ENCODE data around the gene RTL5.

RTL5 gene

DNA sequence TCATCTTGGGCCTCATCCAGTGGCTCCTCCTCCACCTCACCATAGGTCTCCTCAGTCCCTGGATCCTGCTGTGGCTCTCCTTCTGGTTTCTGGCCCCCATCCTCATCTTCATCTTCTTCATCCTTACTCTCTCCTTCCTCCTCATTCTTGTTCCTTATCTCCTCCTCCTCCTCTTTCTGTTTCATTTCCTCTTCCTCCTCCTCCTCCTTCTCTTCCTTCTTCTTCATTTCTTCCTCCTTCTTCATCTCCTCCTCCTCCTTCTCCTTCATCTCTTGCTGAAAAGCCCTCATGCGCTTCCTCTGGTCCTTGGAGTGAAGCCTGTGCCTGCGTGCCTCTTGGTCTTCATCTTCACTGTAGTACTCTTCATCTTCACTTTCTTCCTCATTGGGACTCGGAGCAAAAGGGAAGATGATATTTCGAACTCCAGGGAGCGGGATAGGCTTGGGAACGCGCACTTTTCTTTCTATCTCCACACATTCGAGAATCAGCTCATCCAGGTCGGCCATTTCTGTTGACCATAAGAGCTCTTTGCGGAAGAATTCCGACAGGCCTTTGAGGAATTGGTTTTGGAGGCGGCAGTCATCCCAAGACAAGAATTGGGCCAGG, 1.5 kb downstream of the RTL5 start:
- Histone ChIP-seq H3K27ac (no peak overlapping the region), H3K4me3 (no peak overlapping the region), H3K9ac (no peak overlapping the region), H3K36me3 (no peaks in the 10 kb centered on the region), H3K9me3 (no peaks in the 10 kb centered on the region), H3K27me3 (peaks cover 75% of the 10 kb centered on the region), H3K4me2 (no peak overlapping the region), H4K20me1 (peaks cover 6% of the 10 kb centered on the region; the same call in 1 of the 2 replicates), H3K4me1 (peaks cover 10% of the 10 kb centered on the region)
- TF ChIP-seq Cebpa-rat (IDR thresholded peaks at IDR 0.05): no peak

DNA sequence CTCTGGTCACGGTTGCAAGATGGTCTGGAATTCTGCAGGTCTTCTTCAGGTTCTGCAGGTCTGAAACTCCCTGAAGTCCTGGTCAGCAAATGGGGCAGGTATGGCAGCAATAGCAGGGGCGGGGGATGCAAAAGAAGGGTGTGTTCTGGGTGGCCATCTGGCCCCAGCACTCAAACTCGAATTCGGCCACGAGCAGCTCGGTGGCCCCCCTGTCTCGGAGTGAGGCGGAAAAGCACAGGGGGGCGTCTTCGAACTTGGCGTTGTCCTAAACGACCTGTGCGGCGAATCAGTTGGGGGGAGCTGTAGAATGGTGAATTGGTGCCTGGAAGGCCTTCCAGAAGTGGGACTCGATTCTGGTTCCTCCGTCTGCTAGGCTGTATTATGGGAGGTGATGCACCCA, 2.1 kb downstream of the RTL5 start:
- Histone ChIP-seq H3K27me3 (peaks cover 77% of the 10 kb centered on the region), H3K27ac (no peak overlapping the region), H3K4me3 (no peak overlapping the region), H3K9me3 (no peaks in the 10 kb centered on the region), H3K4me1 (peaks cover 16% of the 10 kb centered on the region), H4K20me1 (peaks cover 6% of the 10 kb centered on the region; the same call in 1 of the 2 replicates), H3K36me3 (no peaks in the 10 kb centered on the region), H3K9ac (no peak overlapping the region), H3K4me2 (no peak overlapping the region)
- no peak for TF ChIP-seq Cebpa-rat (IDR thresholded peaks at IDR 0.05)

DNA sequence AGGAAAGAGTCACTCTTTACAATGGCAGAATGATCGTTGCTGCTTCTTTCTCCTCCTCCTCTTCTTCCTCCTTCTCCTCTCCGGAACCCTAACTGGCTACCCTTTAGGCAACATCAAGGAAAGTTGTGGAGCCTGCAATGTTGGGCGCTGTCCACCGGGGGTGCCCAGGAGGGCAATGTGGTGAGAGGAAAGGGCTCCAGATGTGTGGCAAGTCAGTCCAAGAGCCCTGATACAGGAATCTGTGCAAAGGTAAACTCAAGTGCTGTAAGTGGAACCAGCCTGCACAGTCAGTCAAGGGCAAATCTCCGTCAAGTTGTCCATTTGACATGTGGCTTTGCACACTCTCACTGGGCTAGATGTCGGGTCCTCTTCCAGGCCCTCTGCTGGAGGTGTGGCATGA, 2.8 kb downstream of the RTL5 start:
- Histone ChIP-seq H3K9me3 (no peaks in the 10 kb centered on the region), H3K9ac (no peak overlapping the region), H3K36me3 (no peaks in the 10 kb centered on the region), H3K4me2 (no peak overlapping the region), H3K4me3 (no peak overlapping the region), H3K4me1 (peaks cover 24% of the 10 kb centered on the region), H3K27me3 (peaks cover 75% of the 10 kb centered on the region), H3K27ac (no peak overlapping the region), H4K20me1 (peaks cover 6% of the 10 kb centered on the region; the same call in 1 of the 2 replicates)
- TF ChIP-seq Cebpa-rat (IDR thresholded peaks at IDR 0.05): no peak

DNA sequence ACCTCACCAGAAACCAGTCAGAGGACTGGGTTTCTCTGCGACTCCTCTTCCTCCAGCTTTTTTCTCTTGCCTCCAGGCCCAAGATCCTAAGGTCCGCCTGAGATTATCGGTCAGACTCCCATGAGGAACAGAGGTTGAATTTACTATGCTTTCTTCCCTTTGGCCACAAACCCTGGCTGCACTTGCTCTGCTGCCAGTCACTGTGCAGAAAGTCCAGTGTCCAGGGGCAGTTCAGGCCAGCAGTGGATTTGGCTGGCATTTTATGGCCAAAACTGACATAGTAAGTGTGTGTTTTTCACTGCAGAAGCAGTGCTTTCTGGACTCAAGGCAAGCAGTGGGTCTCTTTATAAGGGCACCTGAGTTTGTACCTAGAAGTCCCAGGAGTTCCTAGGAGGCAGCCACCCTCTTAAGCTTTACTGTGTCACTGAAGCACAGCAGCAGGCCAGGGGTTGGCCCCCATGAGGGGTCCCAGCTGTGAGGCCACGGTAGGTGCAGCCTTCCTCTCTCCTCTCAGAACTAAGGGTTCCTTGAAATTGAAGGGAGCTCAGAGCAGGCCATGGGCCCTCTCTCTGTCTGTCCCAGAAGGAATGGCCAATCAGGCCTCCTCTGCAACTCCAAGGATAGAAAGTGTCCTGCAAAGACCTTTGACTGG, 3.4 kb downstream of the RTL5 start:
- Histone ChIP-seq H3K4me2 (no peak overlapping the region), H3K4me1 (peaks cover 30% of the 10 kb centered on the region), H3K9ac (no peak overlapping the region), H3K9me3 (no peaks in the 10 kb centered on the region), H3K27ac (no peak overlapping the region), H3K36me3 (no peaks in the 10 kb centered on the region), H3K4me3 (no peak overlapping the region), H4K20me1 (peaks cover 6% of the 10 kb centered on the region; the same call in 1 of the 2 replicates), H3K27me3 (peaks cover 69% of the 10 kb centered on the region)
- TF ChIP-seq Cebpa-rat (IDR thresholded peaks at IDR 0.05): no peak

DNA sequence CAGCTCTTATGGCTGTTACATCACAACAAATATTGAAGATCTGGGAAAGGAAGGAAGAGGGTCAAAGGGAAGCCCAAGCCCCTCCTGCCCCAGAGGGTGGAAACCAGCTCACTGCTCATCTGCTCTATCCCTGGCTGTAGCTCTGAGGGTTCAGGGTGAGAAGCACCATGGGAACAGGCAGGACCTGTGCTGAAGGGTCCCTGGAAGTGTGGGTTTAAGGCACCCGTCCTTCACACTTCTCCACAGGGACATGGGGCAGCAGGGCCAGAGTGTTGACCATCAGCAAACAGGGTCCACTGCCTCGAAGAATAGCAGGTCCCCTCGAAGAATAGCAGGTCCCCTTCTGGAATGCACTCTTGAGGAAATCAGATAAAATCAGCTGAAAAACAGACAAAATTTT, 4.4 kb downstream of the RTL5 start:
- Histone ChIP-seq H3K9ac (no peak overlapping the region), H3K36me3 (no peaks in the 10 kb centered on the region), H4K20me1 (peaks cover 6% of the 10 kb centered on the region; the same call in 1 of the 2 replicates), H3K4me1 (peaks cover 40% of the 10 kb centered on the region), H3K4me2 (no peak overlapping the region), H3K4me3 (no peak overlapping the region), H3K9me3 (no peaks in the 10 kb centered on the region), H3K27me3 (peaks cover 66% of the 10 kb centered on the region), H3K27ac (no peak overlapping the region)
- TF ChIP-seq Cebpa-rat (IDR thresholded peaks at IDR 0.05): no peak

DNA sequence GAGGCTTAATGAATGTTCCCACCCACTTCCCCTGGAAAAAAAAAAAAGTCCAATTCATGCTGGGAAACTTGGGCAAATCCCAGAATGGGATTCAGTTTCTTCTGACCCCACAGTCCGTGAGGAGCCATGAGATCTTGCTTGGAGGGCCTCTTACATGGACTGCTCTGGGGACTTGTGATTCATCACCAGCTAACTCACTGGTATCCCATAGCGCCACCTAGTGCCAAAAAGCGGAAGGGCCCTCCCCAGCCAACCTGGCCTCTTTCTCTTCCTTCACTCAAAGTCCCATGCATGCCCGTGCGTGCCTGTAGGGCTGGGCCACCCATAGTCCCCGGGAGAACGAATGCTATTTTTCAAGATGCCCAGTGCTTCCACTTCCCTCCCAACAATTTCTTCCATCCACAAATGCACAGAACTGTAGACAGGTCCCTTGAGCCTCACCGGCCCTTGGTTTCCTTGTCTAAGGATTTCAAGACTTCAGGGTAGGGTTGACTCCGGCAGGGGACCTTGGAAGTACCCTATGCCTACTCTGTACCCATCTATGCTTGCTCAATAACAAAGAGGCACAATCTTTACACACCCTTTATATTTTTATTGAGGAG, 5.1 kb downstream of the RTL5 start:
- Histone ChIP-seq H4K20me1 (peaks cover 6% of the 10 kb centered on the region; the same call in 1 of the 2 replicates), H3K4me1 (peaks cover 45% of the 10 kb centered on the region), H3K27ac (no peak overlapping the region), H3K4me3 (no peak overlapping the region), H3K36me3 (no peaks in the 10 kb centered on the region), H3K27me3 (peaks cover 59% of the 10 kb centered on the region), H3K4me2 (no peak overlapping the region), H3K9ac (no peak overlapping the region), H3K9me3 (no peaks in the 10 kb centered on the region)
- TF ChIP-seq Cebpa-rat (IDR thresholded peaks at IDR 0.05): no peak

DNA sequence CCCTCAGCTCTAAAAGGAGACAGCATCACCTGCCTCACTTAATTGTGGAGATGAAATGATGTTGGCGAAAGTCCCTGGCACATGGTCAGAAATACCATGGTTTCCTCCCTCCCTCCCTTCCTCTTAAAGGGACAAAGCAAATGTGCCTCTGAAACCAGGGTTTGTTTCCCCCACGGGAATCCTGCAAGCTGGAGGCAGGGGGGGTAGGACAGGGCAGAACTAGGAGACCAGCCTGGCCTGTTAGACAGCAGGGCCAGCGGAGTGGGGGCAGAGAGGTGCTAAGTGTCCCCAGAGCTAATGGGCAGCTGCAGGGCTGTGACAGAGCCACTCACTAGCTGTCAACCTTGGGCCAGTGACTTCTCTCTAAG, 5.7 kb downstream of the RTL5 start:
- Histone ChIP-seq H3K9me3 (no peaks in the 10 kb centered on the region), H3K4me1 (peaks cover 51% of the 10 kb centered on the region), H3K4me3 (no peak overlapping the region), H3K36me3 (no peaks in the 10 kb centered on the region), H3K27me3 (peaks cover 53% of the 10 kb centered on the region), H3K27ac (no peak overlapping the region), H3K4me2 (peak overlapping the region; percentile 25), H4K20me1 (peaks cover 6% of the 10 kb centered on the region; the same call in 1 of the 2 replicates), H3K9ac (no peak overlapping the region)
- no peak for TF ChIP-seq Cebpa-rat (IDR thresholded peaks at IDR 0.05)

DNA sequence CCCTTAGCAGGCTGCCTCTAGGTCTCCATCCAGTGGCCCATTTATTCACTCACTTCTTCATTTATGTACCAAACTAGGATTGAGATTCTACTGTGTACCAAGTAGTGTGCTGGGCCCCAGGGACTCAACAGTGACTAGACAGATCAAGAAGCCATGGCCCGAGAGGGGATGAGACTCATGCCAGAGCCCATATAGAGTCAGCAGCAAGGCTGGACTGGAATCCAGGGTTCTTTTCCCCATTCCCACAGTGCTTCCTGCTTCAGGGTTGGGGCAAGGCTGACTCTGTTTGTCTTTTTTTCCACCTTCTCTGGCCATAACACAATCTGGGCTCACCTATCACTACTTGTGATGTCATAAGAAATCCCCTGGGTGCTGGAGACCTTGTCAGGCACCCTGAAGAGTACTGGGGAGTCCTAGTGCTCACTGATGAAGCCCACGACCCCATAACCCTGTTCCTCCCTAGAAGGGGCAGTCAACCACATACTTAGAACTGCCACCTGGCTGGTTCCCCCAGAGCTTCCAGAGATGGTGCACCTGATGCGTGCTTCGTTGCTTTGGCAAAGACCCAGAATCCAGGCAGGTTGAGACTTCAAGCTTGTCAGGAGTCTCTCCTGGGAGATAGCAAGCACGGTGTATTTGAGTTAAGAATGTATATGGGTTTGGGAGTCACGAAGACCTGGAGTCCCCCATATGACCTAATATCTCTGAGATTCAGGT, 6.2 kb downstream of the RTL5 start:
- no peak overlapping the region for H3K4me3 ChIP-seq
- H3K9ac ChIP-seq: no peak overlapping the region
- TF ChIP-seq Cebpa-rat (IDR thresholded peaks at IDR 0.05): no peak
- no peak overlapping the region for H3K27ac ChIP-seq
- H3K4me1 ChIP-seq: peaks cover 55% of the 10 kb centered on the region
- H4K20me1 ChIP-seq: peaks cover 6% of the 10 kb centered on the region; the same call in 1 of the 2 replicates
- no peaks in the 10 kb centered on the region for H3K9me3 ChIP-seq
- peak overlapping the region; percentile 25 for H3K4me2 ChIP-seq
- no peaks in the 10 kb centered on the region for H3K36me3 ChIP-seq
- peaks cover 48% of the 10 kb centered on the region for H3K27me3 ChIP-seq

DNA sequence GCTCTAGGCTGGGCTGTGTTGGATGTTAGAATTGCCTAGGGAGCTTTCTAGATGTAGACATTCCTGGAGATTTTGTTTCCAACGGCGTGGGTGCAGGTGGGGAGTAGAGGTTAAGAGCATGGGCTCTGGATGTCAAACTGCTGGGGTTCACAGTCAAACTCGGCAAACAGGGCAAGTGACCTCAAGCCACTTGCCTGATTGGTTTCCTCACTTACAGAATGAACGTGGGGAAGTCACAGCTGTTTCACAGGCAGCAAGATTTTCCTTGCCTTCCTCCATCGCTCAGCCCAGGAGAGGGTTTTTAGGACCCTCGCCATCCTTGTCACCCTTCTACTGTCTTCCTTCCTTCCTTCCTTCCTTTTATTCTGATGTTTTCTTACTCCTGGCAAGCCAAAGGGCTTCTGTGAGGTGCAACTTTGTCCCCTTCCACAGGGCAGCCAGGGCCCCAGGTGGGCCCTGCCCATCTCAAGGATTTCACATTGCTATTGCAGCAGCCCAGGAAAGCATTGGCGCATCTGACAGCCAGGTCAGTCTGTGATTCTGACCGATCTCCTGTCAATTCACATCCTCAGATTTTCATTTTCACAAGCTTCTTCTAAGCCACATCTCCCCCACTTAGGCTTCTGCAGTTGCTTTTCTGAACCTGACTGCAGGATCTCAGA, 7.0 kb downstream of the RTL5 start:
- no peak overlapping the region for H3K4me3 ChIP-seq
- no peaks in the 10 kb centered on the region for H3K36me3 ChIP-seq
- peaks cover 6% of the 10 kb centered on the region; the same call in 1 of the 2 replicates for H4K20me1 ChIP-seq
- no peak for TF ChIP-seq Cebpa-rat (IDR thresholded peaks at IDR 0.05)
- peaks cover 40% of the 10 kb centered on the region for H3K27me3 ChIP-seq
- H3K27ac ChIP-seq: no peak overlapping the region
- peaks cover 55% of the 10 kb centered on the region for H3K4me1 ChIP-seq
- peak overlapping the region; percentile 79 for H3K4me2 ChIP-seq
- no peaks in the 10 kb centered on the region for H3K9me3 ChIP-seq
- H3K9ac ChIP-seq: no peak overlapping the region

Measured in BLaER1 (cell line).